Activated CD8-positive, alpha-beta memory T cell treated with anti-CD3 and anti-CD28 coated beads, Interleukin-2, amount 50 U/mL, for 1 hour (primary cell): ENCODE measurements around the gene SRXN1.

Experiments
- DNase-seq: peaks from one replicate; pipeline ENCODE4 v3.0.0-alpha.2; 2020; ENCODE audit errors: extremely low read depth

SRXN1 gene

DNA sequence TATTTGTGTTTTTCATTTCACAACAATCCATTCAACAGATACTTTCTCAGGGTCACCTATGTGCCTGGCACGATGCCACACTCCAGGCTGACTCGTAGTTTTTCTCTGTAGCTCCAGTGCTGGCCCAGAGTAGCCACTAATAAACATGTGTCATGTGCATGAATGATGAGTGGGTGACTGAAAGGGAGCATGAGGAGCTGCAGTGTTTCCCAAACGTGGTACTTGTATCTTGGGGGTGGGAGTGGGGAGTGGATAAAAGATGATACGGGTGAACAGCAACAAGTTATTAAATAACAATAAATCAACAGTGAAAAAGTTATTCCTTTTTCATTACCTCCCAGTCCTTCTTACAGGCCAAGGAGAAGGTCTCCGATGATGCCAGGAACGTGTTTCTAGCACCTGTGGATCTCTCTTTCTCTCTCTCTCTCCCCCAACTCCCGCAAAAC lies 17.1 kb downstream of the SRXN1 start:
- no peak for DNase-seq

GRCh38 chr20:635028-635892 lies 17.7 kb downstream of the SRXN1 start:
- no peak for DNase-seq

DNA sequence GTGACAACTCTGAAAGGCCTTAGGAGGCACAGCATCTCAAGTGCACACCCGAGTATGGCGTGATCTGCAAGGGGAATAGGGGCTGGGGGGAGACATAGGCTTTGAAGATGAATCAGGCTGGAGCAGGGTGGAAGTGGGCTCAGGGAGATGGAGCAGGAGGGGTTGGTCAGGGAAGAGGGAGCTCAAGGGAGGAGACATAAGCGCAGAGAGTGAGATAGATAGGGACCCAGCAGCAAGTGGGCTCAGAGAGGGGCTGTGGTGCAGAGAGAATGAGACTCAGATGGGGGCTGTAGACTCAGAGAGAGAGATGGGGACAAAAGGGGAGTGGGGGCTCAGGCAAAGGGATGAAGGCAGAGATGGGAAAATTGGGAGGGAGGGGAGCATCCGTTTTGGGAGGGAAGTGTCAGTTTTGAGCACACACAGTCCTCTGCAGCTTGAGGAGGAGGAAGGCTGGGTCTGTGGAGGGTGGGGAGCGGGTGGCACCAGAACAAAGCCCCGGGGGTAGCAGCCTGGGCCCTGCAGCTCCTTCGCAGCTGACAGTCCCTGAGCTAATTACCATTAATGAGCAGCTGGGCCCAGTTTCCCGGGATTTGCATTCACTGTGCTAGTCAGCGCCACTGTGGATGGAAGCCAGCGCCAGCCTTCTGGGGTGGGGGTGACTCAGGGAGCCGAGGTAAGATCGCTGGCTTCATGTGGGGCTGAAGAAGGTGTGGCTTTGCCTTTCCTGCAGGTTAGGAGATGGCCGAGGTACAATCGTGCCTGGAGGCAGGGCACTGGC lies 18.7 kb downstream of the SRXN1 start:
- DNase-seq, result no peak

GRCh38 chr20:631101-631500 lies 21.9 kb downstream of the SRXN1 start:
- no peak for DNase-seq

- DNase-seq, result no peak
Measured at GRCh38 chr20:626579-626978, 26.4 kb downstream of the SRXN1 start.

- no peak for DNase-seq
Measured at GRCh38 chr20:625360-625932, 27.6 kb downstream of the SRXN1 start.

- no peak for DNase-seq
Measured at GRCh38 chr20:623704-624103, 29.3 kb downstream of the SRXN1 start.

- no peak for DNase-seq
Measured at GRCh38 chr20:623021-623420, 30.0 kb downstream of the SRXN1 start.

- no peak for DNase-seq
Measured at GRCh38 chr20:622161-622560, 30.8 kb downstream of the SRXN1 start.

DNA sequence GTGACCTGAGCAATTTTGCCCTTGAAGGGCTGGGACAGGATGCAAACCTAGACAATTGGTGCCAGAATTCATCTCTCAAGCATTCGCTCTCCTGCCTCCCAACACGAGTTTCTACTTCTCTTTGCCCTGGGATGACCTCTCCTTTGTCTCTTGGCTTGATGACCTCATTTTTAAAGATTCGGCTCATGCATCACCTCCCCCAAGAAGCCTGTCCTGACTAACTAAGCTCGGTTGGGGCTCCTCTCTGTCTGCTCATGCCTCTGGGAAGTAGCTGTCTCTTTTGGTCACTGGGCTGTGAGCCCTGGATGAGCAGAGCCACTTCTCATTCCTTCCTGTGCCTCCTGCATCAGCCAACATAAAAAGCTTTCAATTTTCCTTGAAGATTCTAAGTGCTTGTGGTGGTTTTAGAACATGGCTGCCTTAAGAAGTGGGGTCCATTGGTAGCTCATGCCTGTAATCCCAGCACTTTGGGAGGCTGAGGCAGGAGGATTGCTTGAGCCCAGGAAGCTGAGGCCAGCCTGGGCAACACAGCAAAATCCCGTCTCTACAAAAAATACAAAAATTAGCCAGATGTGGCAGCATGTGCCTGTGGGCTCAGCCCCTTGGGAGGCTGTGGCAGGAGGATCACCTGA lies 31.8 kb downstream of the SRXN1 start:
- no peak for DNase-seq

- DNase-seq, result no peak
Measured at GRCh38 chr20:620246-620645, 32.8 kb downstream of the SRXN1 start.

- no peak for DNase-seq
Measured at GRCh38 chr20:618980-619379, 34.0 kb downstream of the SRXN1 start.

GRCh38 chr20:617934-618690 lies 34.9 kb downstream of the SRXN1 start:
- no peak for DNase-seq

- no peak for DNase-seq
Measured at GRCh38 chr20:615514-615913, 37.5 kb downstream of the SRXN1 start.

GRCh38 chr20:611843-612185 lies 41.2 kb downstream of the SRXN1 start:
- DNase-seq, result no peak

- no peak for DNase-seq
Measured at GRCh38 chr20:611047-611842, 41.8 kb downstream of the SRXN1 start.

DNA sequence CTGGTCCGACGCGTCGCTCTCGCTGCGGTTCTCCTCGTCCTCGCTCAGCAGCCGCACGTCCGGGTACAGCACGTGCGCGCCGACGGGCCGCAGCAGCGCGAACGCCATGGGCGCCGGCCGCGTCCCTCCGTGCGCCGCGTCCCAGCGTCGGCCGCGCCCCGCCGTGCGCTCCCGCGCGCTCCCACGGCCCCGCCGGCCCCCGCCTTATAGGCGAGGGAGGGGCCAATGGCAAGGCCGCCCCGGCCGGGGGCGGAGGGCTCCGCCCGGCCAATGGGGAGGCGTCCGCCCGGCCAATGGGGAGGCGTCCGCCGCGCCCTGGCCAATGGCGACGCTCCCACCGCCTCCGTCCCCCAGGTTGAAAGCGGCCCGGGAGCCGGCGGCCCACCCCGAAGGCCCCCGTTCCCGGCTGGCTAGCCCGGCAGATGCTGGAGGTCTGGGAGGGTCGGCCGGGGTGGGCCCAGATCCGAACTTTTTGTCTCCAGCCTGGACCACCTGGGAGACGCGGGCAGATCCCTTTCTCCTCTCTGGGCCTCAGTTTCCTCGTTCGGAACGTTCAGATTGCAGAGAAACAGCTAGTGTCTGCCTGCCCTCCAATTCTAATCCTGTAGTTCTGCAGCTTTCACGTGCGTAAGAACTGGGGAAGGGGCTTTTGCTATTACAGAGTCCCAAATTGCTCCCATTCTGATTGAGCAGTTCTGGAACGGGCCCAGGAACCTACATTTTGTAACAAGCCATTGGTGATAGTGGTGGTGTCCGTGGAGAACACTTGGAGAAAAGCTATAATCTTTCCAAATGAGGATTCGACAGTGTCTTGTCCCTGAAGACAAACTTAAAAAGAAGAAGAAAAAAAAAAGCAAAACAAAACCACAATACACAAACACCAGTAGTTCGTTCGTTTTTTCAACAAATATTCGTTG lies 42.6 kb downstream of the SRXN1 start, which contains the start of gene TCF15:
TSS of gene TCF15 (minus strand) at position 180 of the 917 bp plus-strand sequence. CDS start at position 108, 72 bp downstream.
- no peak for DNase-seq

GRCh38 chr20:609371-609964 lies 43.5 kb downstream of the SRXN1 start:
- no peak for DNase-seq

GRCh38 chr20:608970-609369 lies 44.0 kb downstream of the SRXN1 start:
- no peak for DNase-seq
